A549 (cell line): ENCODE data around the gene SBF2. TPM values are rescaled to one million over a fixed set of nuclear protein-coding genes. Genes with fewer than 3 reads are reported as not detected.
A peak's percentile ranks its signal among the peaks of the same experiment; 100 is the strongest.

Source experiments
- ATAC-seq, 2 experiments: fragments of 200-7000 bp in 1 of 2; fragments of >200 bp in 1 of 2; cut with Nextera tagmentation in 1 of 2; cut with Tn5 transposase in 1 of 2; 3 replicates each; pipeline versions ENCODE4 v1.8.0 to v1.9.1; 2018 to 2020; ENCODE audit warnings: mild to moderate bottlenecking in 1 of 2, moderate library complexity in 1 of 2
- CTCF ChIA-PET: fragments of 300-600 bp; sonication (Branson Sonifier 250); formaldehyde crosslinking; extraction: SDS; loops from one replicate; lab custom pipeline; 2021; ENCODE audit warnings: antibody characterized with exemption, inconsistent platforms; lab: Yijun Ruan, JAX
- POLR2A ChIA-PET: fragments of 350-600 bp; formaldehyde crosslinking; extraction: SDS; loops from one replicate; lab custom pipeline; 2021; ENCODE audit warnings: antibody characterized with exemption, inconsistent platforms; lab: Yijun Ruan, JAX
- DNase-seq, 2 experiments: peaks; one replicate each; pipeline versions ENCODE4 v3.0.0 to v3.0.0-alpha.2; 2011 to 2016; ENCODE audit warnings: low read depth in 1 of 2, low spot score in 1 of 2
- FAIRE-seq: peaks from 2 replicates; lab custom pipeline; 2011; peaks lifted over from hg19 to GRCh38; lab: Jason Lieb, UNC
- H3K27ac ChIP-seq, 2 experiments: fragments of >200 bp; sonication (Bioruptor Twin); formaldehyde crosslinking; 3 replicates each; pipeline ENCODE4 v1.5.1; 2016 to 2017
- H3K4me1 ChIP-seq: fragments of >200 bp; sonication (Bioruptor Twin); formaldehyde crosslinking; 3 replicates; pipeline ENCODE4 v1.6.1; 2016
- H3K4me2 ChIP-seq: fragments of >200 bp; sonication (Bioruptor Twin); formaldehyde crosslinking; 3 replicates; pipeline ENCODE4 v1.6.1; 2016
- H3K4me3 ChIP-seq: fragments of >200 bp; sonication (Bioruptor Twin); formaldehyde crosslinking; 3 replicates; pipeline ENCODE4 v1.5.1; 2016
- H3K9me3 ChIP-seq: fragments of >200 bp; sonication (Bioruptor Twin); formaldehyde crosslinking; 3 replicates; pipeline ENCODE4 v1.6.1; 2016
- CBX2 ChIP-seq: fragments of 200-600 bp; sonication (generic); IDR thresholded peaks from 2 replicates; pipeline ENCODE4 v1.6.1; 2016; ENCODE audit warnings: low read depth, mild to moderate bottlenecking, borderline replicate concordance
- CEBPB ChIP-seq, 2 experiments: fragments of >200 bp in 1 of 2; sonication (Bioruptor Twin) in 1 of 2; formaldehyde crosslinking in 1 of 2; IDR thresholded peaks; 2 replicates each; pipeline ENCODE4 v1.6.1; 2012 to 2016
- EHMT2 ChIP-seq: fragments of 200-600 bp; sonication (generic); IDR thresholded peaks from 2 replicates; pipeline ENCODE4 v1.6.1; 2016; ENCODE audit warnings: antibody characterized with exemption, low read depth, mild to moderate bottlenecking, moderate library complexity
- EP300 ChIP-seq, 2 experiments: fragments of >200 bp; sonication (Bioruptor Twin); formaldehyde crosslinking; IDR thresholded peaks; 2 replicates in 1 of 2; 3 replicates in 1 of 2; pipeline ENCODE4 v1.6.1; 2016 to 2017
- FOSL2 ChIP-seq, 2 experiments: fragments of 450-650 bp in 1 of 2; fragments of >200 bp in 1 of 2; sonication (Bioruptor Twin) in 1 of 2; formaldehyde crosslinking; IDR thresholded peaks; 2 replicates each; pipeline versions ENCODE4 v1.5.0 to v1.6.1; 2016 to 2020; ENCODE audit warnings: mild to moderate bottlenecking in 1 of 2, moderate library complexity in 1 of 2
- HDAC2 ChIP-seq: fragments of 200-600 bp; sonication (generic); IDR thresholded peaks from 2 replicates; pipeline ENCODE4 v1.6.1; 2016
- HEYL ChIP-seq: fragments of 250-450 bp; sonication (Bioruptor Pico); IDR thresholded peaks from 2 replicates; pipeline ENCODE4 v1.8.0; 2021; ENCODE audit warnings: mild to moderate bottlenecking, moderate library complexity
- HOXB13 ChIP-seq: fragments of 250-450 bp; sonication (Bioruptor Pico); IDR thresholded peaks from 2 replicates; pipeline ENCODE4 v1.5.0; 2020; ENCODE audit warnings: low read depth, mild to moderate bottlenecking, moderate library complexity
- KDM1A ChIP-seq: fragments of 200-600 bp; sonication (generic); IDR thresholded peaks from 2 replicates; pipeline ENCODE4 v1.6.1; 2016; ENCODE audit warnings: low read depth, mild to moderate bottlenecking
- NFE2L2 ChIP-seq: fragments of 150-350 bp; conservative IDR thresholded peaks from 2 replicates; pipeline ENCODE4 v1.6.1; 2014; ENCODE audit warnings: low read length
- NPAS2 ChIP-seq: fragments of 250-450 bp; sonication (Bioruptor Pico); IDR thresholded peaks from 2 replicates; pipeline ENCODE4 v1.8.0; 2022; ENCODE audit warnings: mild to moderate bottlenecking, moderate library complexity, borderline replicate concordance
- PHF8 ChIP-seq: fragments of 200-600 bp; sonication (generic); IDR thresholded peaks from 2 replicates; pipeline ENCODE4 v1.6.1; 2016; ENCODE audit warnings: low read depth, mild to moderate bottlenecking, antibody characterized with exemption, moderate library complexity, borderline replicate concordance
- POLR2AphosphoS2 ChIP-seq: conservative IDR thresholded peaks from 2 replicates; pipeline ENCODE4 v1.6.1; 2012; ENCODE audit warnings: low read length, improper control_type of control experiment, inconsistent platforms
- RAD21 ChIP-seq, 2 experiments: fragments of >200 bp in 1 of 2; sonication (Bioruptor Twin) in 1 of 2; formaldehyde crosslinking in 1 of 2; IDR thresholded peaks in 1 of 2; conservative IDR thresholded peaks in 1 of 2; 2 replicates in 1 of 2; 3 replicates in 1 of 2; pipeline ENCODE4 v1.6.1; 2012 to 2018; ENCODE audit warnings: inconsistent platforms in 1 of 2
- RCOR1 ChIP-seq: fragments of 150-350 bp; IDR thresholded peaks from 2 replicates; pipeline ENCODE4 v1.6.1; 2014; ENCODE audit warnings: antibody characterized with exemption, low read length, low read depth
- SREBF2 ChIP-seq: fragments of 450-650 bp; IDR thresholded peaks from 2 replicates; pipeline ENCODE4 v1.6.1; 2014; ENCODE audit warnings: mild to moderate bottlenecking, moderate library complexity
- ZFP36 ChIP-seq: fragments of 450-650 bp; IDR thresholded peaks from 2 replicates; pipeline ENCODE4 v1.6.1; 2014; ENCODE audit warnings: borderline replicate concordance; ENCODE audit not compliant: partially characterized antibody
- ZNF302 ChIP-seq: fragments of 250-450 bp; sonication (Bioruptor Pico); IDR thresholded peaks from 2 replicates; pipeline ENCODE4 v1.9.0; 2021; ENCODE audit warnings: inconsistent platforms, mild to moderate bottlenecking, moderate library complexity
- WGBS: methylation state at CpG from one replicate; pipeline ENCODE4 v1.1.6; 2017; ENCODE audit errors: missing lambda C conversion rate; 5-methylcytosine and 5-hydroxymethylcytosine counted together
- polyA plus RNA-seq, 4 experiments: library from polyadenylated mRNA; depleted of rRNA in 3 of 4; stranded (reverse); fragments of >200 nt; fragmentation: RNase III in 1 of 4; extraction: RNeasy Plus Mini Kit Qiagen cat#74134 plus additional on column Dnase treatment in 1 of 4; gene quantifications; 2 replicates in 3 of 4; 3 replicates in 1 of 4; pipeline ENCODE4 v1.2.3, GENCODE V29; 2011 to 2017
- TF ChIP-seq, protein P1 (sequence below): fragments of 150-350 bp; IDR thresholded peaks from 2 replicates; pipeline ENCODE4 v1.6.1; 2014; ENCODE audit warnings: low read depth, mild to moderate bottlenecking, low read length
- TF ChIP-seq, protein P2 (sequence below): fragments of >200 bp; sonication (Bioruptor Twin); formaldehyde crosslinking; IDR thresholded peaks from 3 replicates; pipeline ENCODE4 v1.5.1; 2016
- TF ChIP-seq, protein P3 (sequence below): fragments of >200 bp; sonication (Bioruptor Twin); formaldehyde crosslinking; IDR thresholded peaks from 3 replicates; pipeline ENCODE4 v1.6.1; 2016
- TF ChIP-seq, protein P4 (sequence below): fragments of 250-450 bp; sonication (Bioruptor Pico); IDR thresholded peaks from 2 replicates; pipeline ENCODE4 v1.5.0; 2020; ENCODE audit warnings: low read depth, mild to moderate bottlenecking, moderate library complexity
- TF ChIP-seq, protein P5 (sequence below): IDR thresholded peaks from 2 replicates; pipeline ENCODE4 v1.6.1; 2012

SBF2 gene
- polyA plus RNA-seq, 2 of the 4 experiments (the other 2 are of a cell fraction): 11.1 to 49.6 TPM

DNA sequence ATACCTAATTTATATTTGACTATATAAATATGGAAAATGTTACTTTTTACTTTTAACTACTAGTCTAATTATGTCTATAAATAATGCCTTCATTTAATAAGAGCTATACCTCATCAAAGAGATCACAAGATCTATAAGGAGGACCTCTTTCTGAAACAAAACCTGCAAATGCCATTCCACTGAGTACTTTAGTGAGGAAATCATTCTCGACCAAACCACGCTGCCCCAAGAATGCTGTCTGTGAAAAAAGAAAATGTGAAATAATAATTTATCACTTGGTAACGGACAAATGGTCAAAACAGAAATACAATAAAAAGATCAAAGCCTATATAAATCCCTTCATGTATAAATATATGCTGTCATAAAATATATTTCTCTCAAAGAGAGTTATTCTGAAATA is 301.7 kb downstream of the SBF2 start:
- Histone ChIP-seq H3K27ac (no peak overlapping the region), H3K9me3 (peaks cover 9% of the 10 kb centered on the region; the same call in 1 of the 3 replicates), H3K4me3 (no peak overlapping the region), H3K4me1 (peaks cover 14% of the 10 kb centered on the region), H3K4me2 (no peak overlapping the region)
- ATAC-seq (no peak), FAIRE-seq (no peak), DNase-seq (no peak)
- TF ChIP-seq NFE2L2: no peak
- no peak for TF ChIP-seq ZFP36
- no peak for TF ChIP-seq HDAC2
- TF ChIP-seq, protein P1, sequence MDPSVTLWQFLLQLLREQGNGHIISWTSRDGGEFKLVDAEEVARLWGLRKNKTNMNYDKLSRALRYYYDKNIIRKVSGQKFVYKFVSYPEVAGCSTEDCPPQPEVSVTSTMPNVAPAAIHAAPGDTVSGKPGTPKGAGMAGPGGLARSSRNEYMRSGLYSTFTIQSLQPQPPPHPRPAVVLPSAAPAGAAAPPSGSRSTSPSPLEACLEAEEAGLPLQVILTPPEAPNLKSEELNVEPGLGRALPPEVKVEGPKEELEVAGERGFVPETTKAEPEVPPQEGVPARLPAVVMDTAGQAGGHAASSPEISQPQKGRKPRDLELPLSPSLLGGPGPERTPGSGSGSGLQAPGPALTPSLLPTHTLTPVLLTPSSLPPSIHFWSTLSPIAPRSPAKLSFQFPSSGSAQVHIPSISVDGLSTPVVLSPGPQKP: no peak
- no peak for TF ChIP-seq CEBPB (IDR thresholded peaks at IDR 0.05)
- no peak for TF ChIP-seq NPAS2 (CRISPR knock-in tag)
- TF ChIP-seq SREBF2: no peak
- TF ChIP-seq, protein P2, sequence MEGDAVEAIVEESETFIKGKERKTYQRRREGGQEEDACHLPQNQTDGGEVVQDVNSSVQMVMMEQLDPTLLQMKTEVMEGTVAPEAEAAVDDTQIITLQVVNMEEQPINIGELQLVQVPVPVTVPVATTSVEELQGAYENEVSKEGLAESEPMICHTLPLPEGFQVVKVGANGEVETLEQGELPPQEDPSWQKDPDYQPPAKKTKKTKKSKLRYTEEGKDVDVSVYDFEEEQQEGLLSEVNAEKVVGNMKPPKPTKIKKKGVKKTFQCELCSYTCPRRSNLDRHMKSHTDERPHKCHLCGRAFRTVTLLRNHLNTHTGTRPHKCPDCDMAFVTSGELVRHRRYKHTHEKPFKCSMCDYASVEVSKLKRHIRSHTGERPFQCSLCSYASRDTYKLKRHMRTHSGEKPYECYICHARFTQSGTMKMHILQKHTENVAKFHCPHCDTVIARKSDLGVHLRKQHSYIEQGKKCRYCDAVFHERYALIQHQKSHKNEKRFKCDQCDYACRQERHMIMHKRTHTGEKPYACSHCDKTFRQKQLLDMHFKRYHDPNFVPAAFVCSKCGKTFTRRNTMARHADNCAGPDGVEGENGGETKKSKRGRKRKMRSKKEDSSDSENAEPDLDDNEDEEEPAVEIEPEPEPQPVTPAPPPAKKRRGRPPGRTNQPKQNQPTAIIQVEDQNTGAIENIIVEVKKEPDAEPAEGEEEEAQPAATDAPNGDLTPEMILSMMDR: no peak
- TF ChIP-seq EP300 (IDR thresholded peaks at IDR 0.05): no peak
- TF ChIP-seq CBX2: no peak
- no peak for TF ChIP-seq RCOR1
- no peak for TF ChIP-seq HEYL (CRISPR knock-in tag)
- no peak for TF ChIP-seq ZNF302 (CRISPR knock-in tag)
- TF ChIP-seq KDM1A: no peak
- TF ChIP-seq EHMT2: no peak
- TF ChIP-seq PHF8: no peak
- TF ChIP-seq, protein P3, sequence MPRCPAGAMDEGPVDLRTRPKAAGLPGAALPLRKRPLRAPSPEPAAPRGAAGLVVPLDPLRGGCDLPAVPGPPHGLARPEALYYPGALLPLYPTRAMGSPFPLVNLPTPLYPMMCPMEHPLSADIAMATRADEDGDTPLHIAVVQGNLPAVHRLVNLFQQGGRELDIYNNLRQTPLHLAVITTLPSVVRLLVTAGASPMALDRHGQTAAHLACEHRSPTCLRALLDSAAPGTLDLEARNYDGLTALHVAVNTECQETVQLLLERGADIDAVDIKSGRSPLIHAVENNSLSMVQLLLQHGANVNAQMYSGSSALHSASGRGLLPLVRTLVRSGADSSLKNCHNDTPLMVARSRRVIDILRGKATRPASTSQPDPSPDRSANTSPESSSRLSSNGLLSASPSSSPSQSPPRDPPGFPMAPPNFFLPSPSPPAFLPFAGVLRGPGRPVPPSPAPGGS: no peak
- ChIA-PET POLR2A (interaction anchor here (1.3 kb wide), 1 partner anchor 313 kb away, joined by 3 read pairs; no protein-coding TSS in a partner anchor), CTCF (interaction anchor here (1.3 to 1.5 kb wide), 2 partner anchors 315 to 374 kb away, joined by 3 to 4 read pairs; no protein-coding TSS in a partner anchor)
- 88% methylated on average over 3 of the region's 3 CpGs for WGBS

DNA sequence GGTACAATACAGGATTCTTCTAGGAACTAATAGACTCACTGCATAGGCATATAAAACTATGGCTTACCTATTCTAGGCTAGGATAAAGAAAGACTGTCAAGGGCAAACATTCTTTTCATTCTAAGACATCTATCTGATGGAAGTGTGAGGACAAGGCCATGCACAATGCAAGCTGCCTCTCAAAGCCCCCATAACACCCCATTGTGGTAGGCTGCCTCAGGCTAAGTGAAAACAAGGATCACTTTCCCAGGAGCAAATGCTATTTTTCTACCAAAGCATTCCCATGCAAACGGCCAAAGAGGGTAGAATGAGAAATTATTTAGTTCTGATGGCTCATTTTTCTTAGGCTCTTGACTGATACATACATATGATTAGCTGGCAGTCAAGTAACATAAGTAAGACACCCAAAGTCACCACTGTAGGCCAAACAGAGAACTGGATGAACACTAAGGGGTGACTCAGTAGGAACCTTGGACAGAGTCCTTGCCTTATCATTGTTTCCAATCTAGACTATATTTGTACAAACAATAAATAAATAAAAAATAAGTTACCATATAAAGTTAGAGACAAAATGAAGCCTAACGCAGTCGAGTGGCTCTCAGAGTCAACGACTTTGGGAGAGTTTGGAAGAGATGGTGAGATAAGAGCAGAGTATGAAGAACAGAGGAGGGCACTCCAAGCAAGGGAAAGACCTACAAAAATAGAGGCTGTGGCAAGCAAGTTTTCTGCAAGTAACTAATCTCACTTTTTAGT is 303.6 kb downstream of the SBF2 start:
- H3K4me3 ChIP-seq: no peak overlapping the region
- H3K9me3 ChIP-seq: peaks cover 16% of the 10 kb centered on the region; the same call in 1 of the 3 replicates
- DNase-seq (peak in 1 of 2 experiments; percentile 74), ATAC-seq (peak; percentile 68 to 91; a peak in 4 of 6 replicates), FAIRE-seq (no peak)
- ChIA-PET CTCF (interaction anchor here (1.0 to 1.4 kb wide), 2 partner anchors 17 to 333 kb away, joined by 3 to 4 read pairs; no protein-coding TSS in a partner anchor), POLR2A (no interaction called here)
- WGBS: 4% methylated on average over 4 of the region's 4 CpGs
- peaks cover 14% of the 10 kb centered on the region for H3K4me1 ChIP-seq
- peak overlapping the region; percentile 41; the same call in 2 of the 3 replicates for H3K4me2 ChIP-seq
- no peak overlapping the region; a peak in 1 of 6 replicates for H3K27ac ChIP-seq
- TF ChIP-seq, protein P4, sequence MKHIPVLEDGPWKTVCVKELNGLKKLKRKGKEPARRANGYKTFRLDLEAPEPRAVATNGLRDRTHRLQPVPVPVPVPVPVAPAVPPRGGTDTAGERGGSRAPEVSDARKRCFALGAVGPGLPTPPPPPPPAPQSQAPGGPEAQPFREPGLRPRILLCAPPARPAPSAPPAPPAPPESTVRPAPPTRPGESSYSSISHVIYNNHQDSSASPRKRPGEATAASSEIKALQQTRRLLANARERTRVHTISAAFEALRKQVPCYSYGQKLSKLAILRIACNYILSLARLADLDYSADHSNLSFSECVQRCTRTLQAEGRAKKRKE (CRISPR knock-in tag): no peak
- TF ChIP-seq, protein P5, sequence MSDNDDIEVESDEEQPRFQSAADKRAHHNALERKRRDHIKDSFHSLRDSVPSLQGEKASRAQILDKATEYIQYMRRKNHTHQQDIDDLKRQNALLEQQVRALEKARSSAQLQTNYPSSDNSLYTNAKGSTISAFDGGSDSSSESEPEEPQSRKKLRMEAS: peak; percentile 23; the same call in 1 of the 2 replicates
- TF ChIP-seq CEBPB (IDR thresholded peaks at IDR 0.05): no peak
- no peak for TF ChIP-seq POLR2AphosphoS2
- TF ChIP-seq RAD21 (conservative IDR thresholded peaks at IDR 0.05 in 1 of 2, IDR thresholded peaks at IDR 0.05 in 1 of 2): peak; percentile 61 to 66
- TF ChIP-seq FOSL2 (IDR thresholded peaks at IDR 0.05): no peak
- peak; percentile 52 for TF ChIP-seq FOSL2 (CRISPR knock-in tag; IDR thresholded peaks at IDR 0.05)
- TF ChIP-seq EHMT2: peak; percentile 70; the same call in 1 of the 2 replicates
- TF ChIP-seq, protein P2: peak; percentile 32; the same call in 1 of the 3 replicates
- TF ChIP-seq HOXB13 (CRISPR knock-in tag): no peak
